ENCODE measurements around the gene LCE2C. TPM values are rescaled to one million over a fixed set of nuclear protein-coding genes. Genes with fewer than 3 reads are reported as not detected.
"Not testable (repeated sequence)": the region's sequence is repeated elsewhere in the genome, so short reads cannot be mapped to it uniquely, and the experiment has no call there.

Gene LCE2C
- total and polyA plus RNA-seq, 11 donors, result not detected

DNA sequence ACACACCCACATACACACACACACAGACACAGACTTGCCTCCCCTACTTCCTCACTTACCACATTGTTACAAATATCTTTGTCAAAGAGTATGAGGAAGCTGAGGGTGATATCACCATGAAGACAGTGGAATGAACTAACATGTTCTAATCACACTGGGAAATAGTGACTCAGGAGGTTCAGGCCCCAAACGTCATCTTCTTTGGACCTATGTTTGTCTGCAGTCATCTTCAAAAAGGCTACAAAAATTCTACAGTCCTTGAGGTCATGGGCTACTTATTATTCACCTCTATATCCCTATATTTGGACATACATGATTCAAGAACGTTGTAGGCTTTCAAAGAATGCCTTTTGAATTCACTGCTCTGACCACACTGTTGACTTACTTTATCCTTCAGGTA, 2.1 kb upstream of the LCE2C start:
- Histone ChIP-seq H3K4me1 (no peaks in the 10 kb centered on the region), H3K36me3 (no peaks in the 10 kb centered on the region), H3K27ac (no peak overlapping the region), H3K9me3 (no peaks in the 10 kb centered on the region), H3K27me3 (peaks cover 0 to 7% (median 0%) of the 10 kb centered on the region in 9 donors), H3K4me3 (no peak overlapping the region)
- ATAC-seq (no peak), DNase-seq (no peak)
- intact Hi-C loops (cut with DNase I), result no loop called here
- TF ChIP-seq POLR2A (IDR thresholded peaks at IDR 0.05), result no peak
- TF ChIP-seq, protein P1, sequence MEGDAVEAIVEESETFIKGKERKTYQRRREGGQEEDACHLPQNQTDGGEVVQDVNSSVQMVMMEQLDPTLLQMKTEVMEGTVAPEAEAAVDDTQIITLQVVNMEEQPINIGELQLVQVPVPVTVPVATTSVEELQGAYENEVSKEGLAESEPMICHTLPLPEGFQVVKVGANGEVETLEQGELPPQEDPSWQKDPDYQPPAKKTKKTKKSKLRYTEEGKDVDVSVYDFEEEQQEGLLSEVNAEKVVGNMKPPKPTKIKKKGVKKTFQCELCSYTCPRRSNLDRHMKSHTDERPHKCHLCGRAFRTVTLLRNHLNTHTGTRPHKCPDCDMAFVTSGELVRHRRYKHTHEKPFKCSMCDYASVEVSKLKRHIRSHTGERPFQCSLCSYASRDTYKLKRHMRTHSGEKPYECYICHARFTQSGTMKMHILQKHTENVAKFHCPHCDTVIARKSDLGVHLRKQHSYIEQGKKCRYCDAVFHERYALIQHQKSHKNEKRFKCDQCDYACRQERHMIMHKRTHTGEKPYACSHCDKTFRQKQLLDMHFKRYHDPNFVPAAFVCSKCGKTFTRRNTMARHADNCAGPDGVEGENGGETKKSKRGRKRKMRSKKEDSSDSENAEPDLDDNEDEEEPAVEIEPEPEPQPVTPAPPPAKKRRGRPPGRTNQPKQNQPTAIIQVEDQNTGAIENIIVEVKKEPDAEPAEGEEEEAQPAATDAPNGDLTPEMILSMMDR (IDR thresholded peaks at IDR 0.05), result no peak
- WGBS, 4 donors, result 36 to 51% (median 45%) methylated on average over 2 of the region's 2 CpGs

DNA sequence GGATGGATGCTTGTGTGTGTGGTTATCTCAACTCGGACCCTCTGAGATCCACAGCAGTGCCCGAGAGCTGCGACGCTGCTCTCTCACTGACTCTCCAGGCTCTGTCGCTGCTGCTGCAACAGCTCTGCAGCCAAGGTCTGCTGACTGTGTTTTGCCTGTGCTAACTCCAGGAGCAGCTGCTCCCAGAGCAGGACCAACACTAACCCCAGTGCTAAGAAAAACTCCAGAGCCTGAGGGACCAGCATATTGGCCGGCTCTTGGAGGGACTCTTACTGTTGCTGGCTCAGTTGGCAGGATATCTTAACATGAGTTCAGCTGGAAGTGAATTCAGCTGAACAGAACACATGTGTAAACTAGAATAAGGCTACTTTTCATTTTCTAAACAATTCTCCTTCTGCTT, 4.4 kb downstream of the LCE2C start:
- intact Hi-C loops (cut with DNase I), result no loop called here
- Histone ChIP-seq H3K27me3 (peaks cover 0 to 7% (median 0%) of the 10 kb centered on the region in 9 donors), H3K27ac (no peak overlapping the region), H3K4me1 (no peaks in the 10 kb centered on the region), H3K36me3 (no peaks in the 10 kb centered on the region), H3K9me3 (no peaks in the 10 kb centered on the region), H3K4me3 (no peak overlapping the region)
- TF ChIP-seq POLR2A (IDR thresholded peaks at IDR 0.05), result no peak
- TF ChIP-seq, protein P1 (IDR thresholded peaks at IDR 0.05), result no peak
- 68 to 76% (median 73%) methylated on average over 1 to 6 of the region's 6 CpGs for WGBS, 4 donors
- ATAC-seq (no peak), DNase-seq (no peak)

DNA sequence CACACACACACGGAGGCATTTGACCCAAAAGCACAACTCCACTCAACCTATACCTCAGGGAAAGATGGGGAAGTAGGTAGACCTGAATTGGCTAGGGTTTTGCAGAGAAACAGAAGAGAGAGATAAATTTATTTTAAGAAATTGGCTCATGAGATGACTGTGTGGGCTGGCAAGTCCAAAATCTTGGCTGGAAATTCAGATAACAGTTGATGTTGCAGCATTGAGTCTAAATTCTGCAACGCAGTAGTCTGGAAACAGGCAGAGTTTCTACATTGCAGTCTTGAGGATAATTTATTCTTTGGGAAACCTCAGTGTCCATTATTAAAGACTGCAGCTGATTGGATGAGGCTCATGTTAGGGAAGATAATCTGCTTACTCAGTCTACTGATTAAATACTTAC, 6.5 kb downstream of the LCE2C start:
- DNase-seq (no peak), ATAC-seq (no peak)
- Histone ChIP-seq H3K36me3 (no peaks in the 10 kb centered on the region), H3K9me3 (no peaks in the 10 kb centered on the region), H3K4me3 (no peak overlapping the region), H3K4me1 (no peaks in the 10 kb centered on the region), H3K27ac (no peak overlapping the region), H3K27me3 (peaks cover 0 to 3% (median 0%) of the 10 kb centered on the region in 9 donors)
- WGBS, 4 donors, result 53 to 66% (median 61%) methylated on average over 2 of the region's 2 CpGs
- intact Hi-C loops (cut with DNase I), result no loop called here
- TF ChIP-seq, protein P1 (IDR thresholded peaks at IDR 0.05), result no peak
- no peak for TF ChIP-seq POLR2A (IDR thresholded peaks at IDR 0.05)

DNA sequence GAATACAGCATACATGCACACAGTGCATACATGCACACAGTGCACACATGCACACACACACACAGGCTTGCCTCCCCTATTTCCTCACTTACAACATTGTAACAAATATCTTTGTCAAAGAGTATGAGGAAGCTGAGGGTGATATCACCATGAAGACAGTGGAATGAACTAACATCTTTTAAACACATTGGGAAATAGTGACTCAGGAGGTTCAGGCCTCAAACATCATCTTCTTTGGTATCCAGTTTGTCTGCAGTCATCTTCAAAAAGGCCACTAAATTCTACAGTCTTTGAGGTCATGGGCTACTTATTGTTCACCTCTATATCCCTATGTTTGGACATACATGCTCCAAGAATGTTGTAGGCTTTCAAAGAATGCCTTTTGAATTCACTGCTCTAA, 8.8 kb downstream of the LCE2C start:
- Histone ChIP-seq H3K27ac (no peak overlapping the region), H3K4me3 (no peak overlapping the region), H3K4me1 (no peaks in the 10 kb centered on the region), H3K27me3 (no peaks in the 10 kb centered on the region), H3K36me3 (no peaks in the 10 kb centered on the region), H3K9me3 (no peaks in the 10 kb centered on the region)
- intact Hi-C loops (cut with DNase I), result no loop called here
- TF ChIP-seq, protein P1 (IDR thresholded peaks at IDR 0.05), result no peak
- TF ChIP-seq POLR2A (IDR thresholded peaks at IDR 0.05), result no peak
- ATAC-seq, result no peak
- DNase-seq, result no peak

DNA sequence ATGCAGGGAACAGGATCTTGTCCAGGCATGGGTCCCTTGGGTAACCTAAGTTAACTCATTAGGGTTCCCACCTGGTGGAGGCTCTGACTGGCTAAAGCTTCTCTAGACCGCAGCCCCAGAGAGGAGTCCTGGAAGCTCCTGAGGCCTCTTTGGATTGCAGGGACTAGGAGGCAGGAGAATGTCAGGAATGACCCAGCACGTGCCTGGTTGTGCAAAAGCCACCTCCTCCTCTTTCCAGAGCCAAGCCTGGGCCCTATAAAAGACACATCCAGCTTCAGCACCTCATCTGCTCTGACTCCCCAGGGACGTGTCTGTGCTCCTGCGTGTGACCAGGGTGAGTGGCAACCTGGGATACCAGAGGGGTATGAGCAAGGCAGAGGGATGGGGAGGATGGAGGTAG, 10.7 kb downstream of the LCE2C start, which contains the start of gene LCE2B:
TSS of gene LCE2B (plus strand) at position 301 of the 400 bp plus-strand sequence. CDS start 721 bp downstream, outside the sequence.
- ATAC-seq; intact Hi-C loops (cut with DNase I); H3K9me3 ChIP-seq; DNase-seq; H3K4me3 ChIP-seq; H3K27ac ChIP-seq; H3K36me3 ChIP-seq; H3K4me1 ChIP-seq; H3K27me3 ChIP-seq: not testable (repeated sequence)
- 43 to 89% (median 63%) methylated on average over 2 to 4 of the region's 4 CpGs for WGBS, 4 donors
